Left colon (tissue), 2 donors: Measurements from ENCODE around the gene BRD4. TPM values are rescaled to one million over a fixed set of nuclear protein-coding genes. Genes with fewer than 3 reads are reported as not detected.

ENCODE experiments used
- ATAC-seq: fragments of 200-7000 bp; cut with Tn5 transposase; one replicate; pipeline ENCODE4 v1.9.1; 2020; ENCODE audit warnings: mild to moderate bottlenecking, moderate library complexity
- DNase-seq, 2 donors: peaks; one replicate each; pipeline ENCODE4 v3.0.0-alpha.2; 2020
- intact Hi-C, 2 donors: fragments of 100-400 bp; cut with DNase I in 1 of 2; cut with micrococcal nuclease in 1 of 2; formaldehyde crosslinking; loops; one replicate each; pipeline versions ENCODE4 v1.11.2 to v1.14.0; 2022; cut with DNase I, micrococcal nuclease
- total RNA-seq, 2 donors: library from RNA; stranded (reverse); fragmentation: NEBNext Ultra II Directional; extraction: Animal tissue kit (Norgen Biotek cat#: 25700); gene quantifications; one replicate each; pipeline ENCODE4 v1.2.1, GENCODE V29; 2021
- donor health status: DM: no; HTN: no; CAD: no.
- donor health status: DM: yes; HTN: yes; CAD: no.

Gene BRD4
- total RNA-seq, 2 donors from 2014 or later, result 64.6 to 90.7 TPM

GRCh38 chr19:15222738-15223648 lies 109.3 kb downstream of the BRD4 start:
- ATAC-seq (peak; percentile 93), DNase-seq (peak; percentile 75 to 82)
- intact Hi-C loops, result no loop called here

- DNase-seq (no peak), ATAC-seq (no peak)
- intact Hi-C loops, result no loop called here
Observed at GRCh38 chr19:15220833-15221232, 111.5 kb downstream of the BRD4 start.

GRCh38 chr19:15218501-15218900 lies 113.8 kb downstream of the BRD4 start:
- intact Hi-C loops, result no loop called here
- ATAC-seq (no peak), DNase-seq (no peak)

- intact Hi-C loops, result no loop called here
- no peak for ATAC-seq
- DNase-seq, result no peak
Observed at GRCh38 chr19:15216363-15216762, 116.0 kb downstream of the BRD4 start.

GRCh38 chr19:15213715-15214381 lies 118.5 kb downstream of the BRD4 start:
- ATAC-seq, result no peak
- intact Hi-C loops, result no loop called here
- DNase-seq, result no peak

- DNase-seq (no peak), ATAC-seq (no peak)
- intact Hi-C loops, result no loop called here
Observed at GRCh38 chr19:15212711-15213110, 119.6 kb downstream of the BRD4 start.

GRCh38 chr19:15210323-15210781 lies 122.0 kb downstream of the BRD4 start:
- intact Hi-C loops, result no loop called here
- ATAC-seq (no peak), DNase-seq (no peak)

GRCh38 chr19:15201374-15202023 lies 130.8 kb downstream of the BRD4 start:
- ATAC-seq, result no peak
- DNase-seq, result no peak
- intact Hi-C loops, result no loop called here

GRCh38 chr19:15200553-15201364 lies 131.6 kb downstream of the BRD4 start, which contains the start of gene NOTCH3:
Gene NOTCH3, minus strand, starts transcription at chr19:15200995. Its CDS starts 90 bp downstream, at chr19:15200905.
- DNase-seq (no peak), ATAC-seq (no peak)
- intact Hi-C loops, result no loop called here

GRCh38 chr19:15199661-15200552 lies 132.4 kb downstream of the BRD4 start:
- DNase-seq (peak in 1 of 2 donors; percentile 31), ATAC-seq (no peak)
- intact Hi-C loops, result no loop called here

GRCh38 chr19:15198951-15199660 lies 133.2 kb downstream of the BRD4 start:
- DNase-seq, result no peak
- intact Hi-C loops, result no loop called here
- ATAC-seq, result no peak

- ATAC-seq (peak; percentile 63), DNase-seq (peak in 1 of 2 donors; percentile 39)
- intact Hi-C loops, result no loop called here
Observed at GRCh38 chr19:15197942-15198341, 134.4 kb downstream of the BRD4 start.

GRCh38 chr19:15197275-15197941 lies 134.9 kb downstream of the BRD4 start:
- no peak for DNase-seq
- ATAC-seq, result no peak
- intact Hi-C loops, result no loop called here

GRCh38 chr19:15196360-15197005 lies 135.9 kb downstream of the BRD4 start:
- intact Hi-C loops, result no loop called here
- DNase-seq (no peak), ATAC-seq (no peak)

- peak; percentile 77 to 85 for DNase-seq
- ATAC-seq, result peak; percentile 90
- intact Hi-C loops, result no loop called here
Observed at GRCh38 chr19:15195371-15196334, 136.7 kb downstream of the BRD4 start.
